ENCODE data around the gene AOPEP. TPM values are rescaled to one million over a fixed set of nuclear protein-coding genes. Genes with fewer than 3 reads are reported as not detected.

The AOPEP gene
- polyA plus RNA-seq, 1 donor: 44.3 TPM

DNA sequence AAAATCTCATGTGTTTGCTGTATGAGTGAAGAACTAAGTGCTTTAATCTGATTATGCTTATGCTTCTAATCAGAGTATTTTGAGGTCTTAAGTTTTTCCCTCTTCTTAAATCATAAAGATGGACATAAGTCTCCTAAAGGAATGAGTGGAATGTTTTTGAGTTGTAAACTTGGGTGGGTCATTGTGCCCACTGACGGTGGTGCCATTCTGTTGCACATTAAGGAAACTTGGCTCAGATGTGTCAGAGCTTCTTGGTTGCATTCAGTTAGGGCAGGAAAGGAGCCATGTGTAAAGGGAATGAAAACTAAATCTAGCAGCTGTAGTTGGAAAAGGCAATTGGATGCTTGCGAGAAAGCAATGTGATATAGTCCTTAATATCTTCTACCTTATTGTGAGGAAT is 334.4 kb downstream of the AOPEP start:
- Histone ChIP-seq H3K27ac (ENCODE audit: low read length) (no peak overlapping the region), H3K4me1 (ENCODE audit: control insufficient read depth, insufficient read depth, low read length) (peaks cover 25% of the 10 kb centered on the region), H3K36me3 (ENCODE audit: control insufficient read depth, insufficient read depth, low read length) (peaks cover 39% of the 10 kb centered on the region), H3K27me3 (ENCODE audit: control insufficient read depth, insufficient read depth, low read length) (no peaks in the 10 kb centered on the region), H3K9me3 (ENCODE audit: control insufficient read depth, low read depth, low read length) (no peaks in the 10 kb centered on the region), H3K4me3 (ENCODE audit: low read length) (no peak overlapping the region)
- DNase-seq: no peak
- no CpG with 5 or more reads among the region's 2 CpGs for WGBS (ENCODE audit: insufficient coverage, low lambda C conversion rate)

DNA sequence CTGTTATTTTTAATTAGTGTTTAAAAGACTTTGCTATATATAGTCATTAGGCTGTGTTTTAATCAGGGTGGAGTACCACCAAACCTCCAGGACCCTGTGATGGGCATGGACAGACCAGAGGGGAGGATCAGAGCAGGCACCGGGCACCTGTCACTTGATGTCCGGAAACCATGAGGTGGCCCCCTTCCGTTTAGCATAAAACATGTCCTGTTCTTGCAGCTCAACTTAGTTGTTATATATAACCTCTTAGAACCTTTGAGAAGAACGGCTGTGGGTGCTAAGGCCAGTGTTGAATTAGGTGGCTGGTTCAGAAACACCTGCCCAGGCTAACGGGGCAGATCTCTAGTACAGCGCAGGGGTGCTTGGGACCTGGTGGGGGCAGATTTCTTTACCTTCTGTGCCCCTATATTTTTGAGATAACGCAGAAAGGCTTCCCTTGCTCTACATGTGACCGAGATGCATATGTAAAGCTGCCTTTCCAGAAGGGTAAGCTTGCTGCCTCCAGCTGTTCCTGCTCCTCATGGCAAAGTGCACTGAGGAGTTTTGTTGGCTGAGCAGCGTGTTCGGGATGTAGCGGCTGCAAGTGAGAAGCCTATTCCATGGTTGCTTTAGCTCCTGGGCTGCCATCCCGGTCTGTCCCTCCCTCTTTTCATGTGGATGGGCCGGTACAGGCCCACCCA is 335.6 kb downstream of the AOPEP start:
- Histone ChIP-seq H3K36me3 (ENCODE audit: control insufficient read depth, insufficient read depth, low read length) (peaks cover 47% of the 10 kb centered on the region), H3K4me3 (ENCODE audit: low read length) (no peak overlapping the region), H3K27me3 (ENCODE audit: control insufficient read depth, insufficient read depth, low read length) (no peaks in the 10 kb centered on the region), H3K27ac (ENCODE audit: low read length) (no peak overlapping the region), H3K4me1 (ENCODE audit: control insufficient read depth, insufficient read depth, low read length) (peaks cover 25% of the 10 kb centered on the region), H3K9me3 (ENCODE audit: control insufficient read depth, low read depth, low read length) (no peaks in the 10 kb centered on the region)
- DNase-seq: no peak
- no CpG with 5 or more reads among the region's 13 CpGs for WGBS (ENCODE audit: insufficient coverage, low lambda C conversion rate)

DNA sequence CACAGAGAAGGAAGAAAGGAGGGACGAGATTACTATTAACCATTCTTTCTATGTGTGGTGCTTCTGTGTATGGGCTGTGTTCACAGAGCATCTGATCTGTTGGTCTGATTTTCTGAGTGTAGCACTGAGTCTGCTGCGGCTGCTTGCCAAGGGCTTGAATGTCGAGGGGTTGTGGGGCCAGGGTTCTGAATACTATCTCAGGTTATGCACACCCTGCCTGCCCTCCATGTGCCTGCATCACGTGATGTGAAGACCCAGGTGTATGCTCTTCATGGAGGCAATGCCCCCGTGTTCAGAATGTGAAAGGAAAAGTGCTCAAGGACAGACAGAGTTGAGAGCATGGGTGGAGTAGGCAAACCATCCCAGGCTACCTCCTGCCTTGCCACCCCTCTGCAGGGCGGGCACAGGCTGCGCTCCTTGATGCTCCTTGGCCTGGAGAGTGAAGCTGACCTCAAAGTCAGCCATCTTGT is 336.1 kb downstream of the AOPEP start:
- Histone ChIP-seq H3K9me3 (ENCODE audit: control insufficient read depth, low read depth, low read length) (no peaks in the 10 kb centered on the region), H3K4me1 (ENCODE audit: control insufficient read depth, insufficient read depth, low read length) (peaks cover 25% of the 10 kb centered on the region), H3K27me3 (ENCODE audit: control insufficient read depth, insufficient read depth, low read length) (no peaks in the 10 kb centered on the region), H3K4me3 (ENCODE audit: low read length) (no peak overlapping the region), H3K36me3 (ENCODE audit: control insufficient read depth, insufficient read depth, low read length) (peaks cover 51% of the 10 kb centered on the region), H3K27ac (ENCODE audit: low read length) (no peak overlapping the region)
- WGBS (ENCODE audit: insufficient coverage, low lambda C conversion rate): 100% methylated on average over 1 of the region's 7 CpGs
- no peak for DNase-seq

DNA sequence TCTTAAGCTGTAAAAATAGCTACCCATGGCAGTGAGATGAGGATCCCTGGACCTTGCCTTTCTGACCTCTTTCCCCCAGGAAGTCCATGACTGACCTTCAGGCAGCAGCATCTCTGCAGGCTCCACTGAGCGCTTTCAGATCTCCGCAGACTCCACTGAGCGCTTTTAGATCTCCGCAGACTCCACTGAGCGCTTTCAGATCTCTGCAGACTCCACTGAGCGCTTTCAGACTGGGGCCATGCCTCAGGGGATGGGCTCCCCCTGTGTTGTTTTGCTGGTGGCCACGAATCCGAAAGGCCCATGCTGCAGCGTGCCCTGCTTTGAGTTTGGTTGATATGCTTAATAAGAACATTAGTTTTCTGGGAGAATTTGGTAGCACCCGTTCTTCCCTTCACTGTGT is 336.8 kb downstream of the AOPEP start:
- Histone ChIP-seq H3K9me3 (ENCODE audit: control insufficient read depth, low read depth, low read length) (no peaks in the 10 kb centered on the region), H3K36me3 (ENCODE audit: control insufficient read depth, insufficient read depth, low read length) (peaks cover 51% of the 10 kb centered on the region), H3K27me3 (ENCODE audit: control insufficient read depth, insufficient read depth, low read length) (no peaks in the 10 kb centered on the region), H3K4me3 (ENCODE audit: low read length) (no peak overlapping the region), H3K27ac (ENCODE audit: low read length) (no peak overlapping the region), H3K4me1 (ENCODE audit: control insufficient read depth, insufficient read depth, low read length) (peaks cover 25% of the 10 kb centered on the region)
- DNase-seq: no peak
- WGBS (ENCODE audit: insufficient coverage, low lambda C conversion rate): no CpG with 5 or more reads among the region's 10 CpGs

DNA sequence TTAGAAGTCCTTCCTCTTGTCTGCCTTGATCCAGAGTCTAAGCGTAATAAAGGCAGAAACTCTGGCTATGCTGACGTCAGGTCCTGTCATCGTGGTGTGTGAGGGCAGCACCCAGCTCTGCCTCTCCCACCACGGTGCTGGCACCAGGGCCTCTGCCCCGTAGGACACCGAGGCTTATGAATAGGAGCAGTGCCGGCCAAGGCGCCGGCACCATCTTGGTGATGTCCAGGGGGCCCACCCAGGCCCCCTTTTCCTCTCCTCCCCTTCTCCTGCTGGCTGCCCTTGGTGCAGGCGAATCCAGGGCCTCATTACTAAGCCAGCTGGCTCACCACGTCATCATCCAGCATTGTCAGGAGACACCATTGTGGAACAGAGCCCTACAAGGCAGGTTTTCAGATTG is 338.7 kb downstream of the AOPEP start:
- H3K27me3 ChIP-seq (ENCODE audit: control insufficient read depth, insufficient read depth, low read length): no peaks in the 10 kb centered on the region
- H3K4me3 ChIP-seq (ENCODE audit: low read length): no peak overlapping the region
- no peaks in the 10 kb centered on the region for H3K9me3 ChIP-seq (ENCODE audit: control insufficient read depth, low read depth, low read length)
- H3K27ac ChIP-seq (ENCODE audit: low read length): peak overlapping the region; percentile 29
- no peak for DNase-seq
- no CpG with 5 or more reads among the region's 11 CpGs for WGBS (ENCODE audit: insufficient coverage, low lambda C conversion rate)
- peaks cover 25% of the 10 kb centered on the region for H3K4me1 ChIP-seq (ENCODE audit: control insufficient read depth, insufficient read depth, low read length)
- H3K36me3 ChIP-seq (ENCODE audit: control insufficient read depth, insufficient read depth, low read length): peaks cover 58% of the 10 kb centered on the region

DNA sequence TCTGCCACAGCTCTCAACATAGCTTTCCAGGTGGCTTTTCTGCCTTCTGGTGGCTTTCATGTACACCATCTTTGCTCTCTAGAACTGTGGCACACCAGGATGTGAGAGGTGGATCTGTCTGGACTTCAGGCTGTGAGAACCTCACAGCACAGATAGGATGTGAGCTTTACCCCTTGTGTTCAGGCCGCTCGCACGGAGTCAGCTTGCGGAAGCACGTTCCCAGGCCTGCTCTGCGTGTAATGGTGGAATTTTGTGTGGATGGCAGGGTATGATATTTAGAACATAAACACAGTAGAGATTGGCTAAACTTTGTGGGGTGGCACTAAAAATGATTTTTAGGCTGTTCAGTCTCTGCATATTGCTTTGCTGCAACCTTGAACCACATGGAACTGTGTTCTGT is 340.6 kb downstream of the AOPEP start:
- no peaks in the 10 kb centered on the region for H3K27me3 ChIP-seq (ENCODE audit: control insufficient read depth, insufficient read depth, low read length)
- no peak for DNase-seq
- H3K4me3 ChIP-seq (ENCODE audit: low read length): no peak overlapping the region
- no peaks in the 10 kb centered on the region for H3K9me3 ChIP-seq (ENCODE audit: control insufficient read depth, low read depth, low read length)
- 93% methylated on average over 6 of the region's 6 CpGs for WGBS (ENCODE audit: insufficient coverage, low lambda C conversion rate)
- H3K36me3 ChIP-seq (ENCODE audit: control insufficient read depth, insufficient read depth, low read length): peaks cover 54% of the 10 kb centered on the region
- H3K27ac ChIP-seq (ENCODE audit: low read length): no peak overlapping the region
- H3K4me1 ChIP-seq (ENCODE audit: control insufficient read depth, insufficient read depth, low read length): peaks cover 25% of the 10 kb centered on the region

DNA sequence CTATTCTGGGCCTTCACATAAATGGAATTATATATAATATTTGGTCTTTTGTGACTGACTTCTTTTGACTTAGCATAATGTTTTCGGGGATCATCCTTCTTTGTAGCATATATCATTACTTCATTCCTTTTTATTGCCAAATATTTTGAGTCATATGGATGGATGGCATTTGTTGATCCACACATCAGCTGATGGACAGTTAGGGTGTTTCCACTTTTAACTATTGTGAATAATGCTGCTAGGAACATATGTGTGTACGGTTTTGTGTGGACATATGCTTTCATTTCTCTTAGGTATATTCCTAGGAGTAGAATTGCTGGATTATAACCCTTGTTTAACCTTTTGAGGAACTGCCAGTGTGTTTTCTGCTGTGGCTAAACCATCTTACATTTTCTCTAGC is 341.4 kb downstream of the AOPEP start:
- Histone ChIP-seq H3K9me3 (ENCODE audit: control insufficient read depth, low read depth, low read length) (no peaks in the 10 kb centered on the region), H3K4me1 (ENCODE audit: control insufficient read depth, insufficient read depth, low read length) (peaks cover 20% of the 10 kb centered on the region), H3K27ac (ENCODE audit: low read length) (no peak overlapping the region), H3K4me3 (ENCODE audit: low read length) (no peak overlapping the region), H3K27me3 (ENCODE audit: control insufficient read depth, insufficient read depth, low read length) (no peaks in the 10 kb centered on the region), H3K36me3 (ENCODE audit: control insufficient read depth, insufficient read depth, low read length) (peaks cover 47% of the 10 kb centered on the region)
- no CpG with 5 or more reads among the region's 2 CpGs for WGBS (ENCODE audit: insufficient coverage, low lambda C conversion rate)
- no peak for DNase-seq

DNA sequence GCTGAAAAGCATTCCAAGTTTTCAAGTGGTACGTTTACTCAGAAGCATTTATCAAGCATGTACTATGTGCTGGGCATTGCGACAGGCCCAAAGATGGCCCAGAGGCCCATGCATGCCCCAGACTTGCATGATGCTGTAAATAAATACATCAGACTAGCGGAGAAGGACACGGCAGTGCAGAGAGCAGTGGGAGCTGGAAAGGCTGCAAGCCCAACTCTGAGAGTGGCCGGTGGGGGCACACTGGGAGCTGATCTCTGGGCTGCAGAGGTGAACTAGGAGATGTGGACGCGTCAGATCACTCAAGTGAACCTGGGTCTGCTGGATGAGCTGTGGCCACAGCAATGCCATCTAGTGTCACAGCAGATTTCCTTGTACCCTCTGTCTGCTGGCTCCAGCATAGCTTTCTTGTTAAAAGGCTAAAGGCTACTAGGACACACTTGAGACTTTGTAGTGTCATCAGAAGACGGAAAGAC is 344.1 kb downstream of the AOPEP start:
- DNase-seq: no peak
- Histone ChIP-seq H3K9me3 (ENCODE audit: control insufficient read depth, low read depth, low read length) (no peaks in the 10 kb centered on the region), H3K36me3 (ENCODE audit: control insufficient read depth, insufficient read depth, low read length) (peaks cover 47% of the 10 kb centered on the region), H3K4me1 (ENCODE audit: control insufficient read depth, insufficient read depth, low read length) (peaks cover 2% of the 10 kb centered on the region), H3K27ac (ENCODE audit: low read length) (no peak overlapping the region), H3K4me3 (ENCODE audit: low read length) (no peak overlapping the region), H3K27me3 (ENCODE audit: control insufficient read depth, insufficient read depth, low read length) (no peaks in the 10 kb centered on the region)
- WGBS (ENCODE audit: insufficient coverage, low lambda C conversion rate): 80% methylated on average over 1 of the region's 8 CpGs

DNA sequence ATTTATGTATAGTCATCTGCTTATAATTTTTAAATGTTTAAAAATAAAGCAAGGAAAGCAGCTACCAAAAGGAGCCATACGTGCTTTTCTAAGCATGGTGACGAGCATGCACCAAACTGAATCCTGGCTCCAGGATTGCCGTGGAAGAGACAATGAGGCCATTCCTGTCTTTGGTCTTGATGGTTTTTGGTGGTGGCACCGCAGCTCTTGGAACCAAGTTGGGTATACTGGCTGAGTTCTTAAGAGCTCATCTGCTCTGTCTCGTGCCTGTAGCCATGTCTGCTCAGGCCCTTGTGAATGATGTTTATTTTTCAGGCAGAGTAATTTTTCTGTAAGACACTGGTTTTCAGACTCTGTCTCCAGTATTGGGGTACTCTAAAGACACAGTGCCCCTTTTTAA is 345.0 kb downstream of the AOPEP start:
- Histone ChIP-seq H3K4me3 (ENCODE audit: low read length) (no peak overlapping the region), H3K27ac (ENCODE audit: low read length) (no peak overlapping the region), H3K27me3 (ENCODE audit: control insufficient read depth, insufficient read depth, low read length) (no peaks in the 10 kb centered on the region), H3K4me1 (ENCODE audit: control insufficient read depth, insufficient read depth, low read length) (peaks cover 4% of the 10 kb centered on the region), H3K36me3 (ENCODE audit: control insufficient read depth, insufficient read depth, low read length) (peaks cover 49% of the 10 kb centered on the region), H3K9me3 (ENCODE audit: control insufficient read depth, low read depth, low read length) (no peaks in the 10 kb centered on the region)
- DNase-seq: no peak
- WGBS (ENCODE audit: insufficient coverage, low lambda C conversion rate): 82% methylated on average over 2 of the region's 5 CpGs

DNA sequence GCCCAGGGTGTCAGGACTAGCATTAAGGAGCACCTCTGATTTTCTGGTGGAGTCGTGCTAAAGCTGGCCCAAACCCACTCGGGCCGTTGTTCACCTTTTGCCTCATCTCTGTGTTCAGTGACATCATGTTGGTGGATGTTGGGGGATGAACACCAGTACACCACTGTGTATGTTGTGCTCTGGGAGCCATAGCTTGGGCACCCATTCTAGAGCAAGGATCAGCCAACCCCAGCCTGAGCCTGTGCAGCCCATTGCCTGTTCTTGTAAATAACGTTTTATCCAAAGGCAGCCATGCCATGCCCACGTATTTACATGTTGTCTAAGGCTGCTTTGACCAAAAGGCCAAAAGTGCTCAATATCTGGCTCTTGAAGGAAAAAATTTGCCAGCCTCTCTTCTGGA is 345.4 kb downstream of the AOPEP start:
- WGBS (ENCODE audit: insufficient coverage, low lambda C conversion rate): no CpG with 5 or more reads among the region's 5 CpGs
- no peak overlapping the region for H3K4me3 ChIP-seq (ENCODE audit: low read length)
- peaks cover 9% of the 10 kb centered on the region for H3K4me1 ChIP-seq (ENCODE audit: control insufficient read depth, insufficient read depth, low read length)
- no peak overlapping the region for H3K27ac ChIP-seq (ENCODE audit: low read length)
- H3K27me3 ChIP-seq (ENCODE audit: control insufficient read depth, insufficient read depth, low read length): no peaks in the 10 kb centered on the region
- no peak for DNase-seq
- H3K36me3 ChIP-seq (ENCODE audit: control insufficient read depth, insufficient read depth, low read length): peaks cover 44% of the 10 kb centered on the region
- no peaks in the 10 kb centered on the region for H3K9me3 ChIP-seq (ENCODE audit: control insufficient read depth, low read depth, low read length)

DNA sequence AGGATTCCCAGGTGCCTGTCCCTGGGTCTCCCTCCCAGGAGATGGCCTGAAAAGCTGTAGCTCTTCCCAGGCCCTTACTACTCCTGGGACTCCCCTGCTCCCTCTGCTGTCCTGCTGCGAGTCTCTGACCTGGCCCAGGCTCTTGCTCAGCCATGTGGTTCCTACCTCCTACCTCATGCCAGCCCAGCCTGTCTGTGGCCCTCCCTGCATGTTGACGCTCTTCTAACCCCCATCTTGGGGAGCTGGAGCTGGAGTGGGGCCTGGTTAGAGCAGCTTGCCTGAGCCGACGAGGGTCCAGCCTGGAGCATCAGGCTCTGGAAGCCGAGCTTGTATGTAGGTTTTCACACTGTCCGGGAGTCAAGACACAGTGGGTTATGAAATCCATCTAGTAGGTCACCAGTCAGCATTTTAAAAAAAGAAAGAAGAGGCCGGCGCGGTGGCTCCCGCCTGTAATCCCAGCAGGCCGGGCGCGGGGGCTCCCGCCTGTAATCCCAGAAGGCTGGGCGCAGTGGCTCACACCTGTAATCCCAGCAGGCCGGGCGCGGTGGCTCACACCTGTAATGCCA is 346.6 kb downstream of the AOPEP start:
- no peaks in the 10 kb centered on the region for H3K9me3 ChIP-seq (ENCODE audit: control insufficient read depth, low read depth, low read length)
- peaks cover 46% of the 10 kb centered on the region for H3K36me3 ChIP-seq (ENCODE audit: control insufficient read depth, insufficient read depth, low read length)
- no peak overlapping the region for H3K27ac ChIP-seq (ENCODE audit: low read length)
- DNase-seq: no peak
- H3K4me3 ChIP-seq (ENCODE audit: low read length): no peak overlapping the region
- no CpG with 5 or more reads among the region's 18 CpGs for WGBS (ENCODE audit: insufficient coverage, low lambda C conversion rate)
- H3K27me3 ChIP-seq (ENCODE audit: control insufficient read depth, insufficient read depth, low read length): no peaks in the 10 kb centered on the region
- peaks cover 15% of the 10 kb centered on the region for H3K4me1 ChIP-seq (ENCODE audit: control insufficient read depth, insufficient read depth, low read length)

Data from large intestine (tissue), 3 donors.